ENCODE measurements around the gene PKD2L1.

The PKD2L1 gene

DNA sequence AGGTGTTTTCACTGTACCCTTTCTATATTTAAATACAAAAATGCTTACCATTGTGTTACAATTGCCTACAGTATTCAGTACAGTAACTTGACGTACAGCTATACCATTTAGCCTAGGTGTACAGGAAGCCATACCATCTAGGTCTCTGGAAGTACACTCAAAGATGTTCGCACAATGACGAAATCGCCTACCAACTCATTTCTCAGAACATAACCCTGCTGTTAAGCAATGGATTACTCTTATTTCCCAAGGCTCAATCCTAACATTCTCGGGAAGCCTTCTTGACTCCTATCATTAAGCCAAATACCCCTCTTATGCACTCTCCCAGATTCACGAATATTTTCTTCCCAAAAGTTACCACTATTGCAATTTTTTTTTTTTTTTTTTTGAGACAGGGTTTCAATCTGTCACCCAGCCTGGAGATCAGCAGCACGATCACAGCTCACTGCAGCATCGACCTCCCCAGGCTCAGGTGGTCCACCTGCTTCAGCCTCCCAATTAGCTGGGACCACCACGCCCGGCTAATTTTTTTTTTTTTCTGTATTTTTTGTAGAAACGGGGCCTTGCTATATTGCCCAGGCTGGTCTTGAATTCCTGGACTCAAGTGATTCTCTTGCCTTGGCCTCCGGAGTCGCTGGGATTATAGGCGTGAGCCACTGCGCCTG lies 64.1 kb downstream of the PKD2L1 start:
- TF ChIP-seq, protein P1, sequence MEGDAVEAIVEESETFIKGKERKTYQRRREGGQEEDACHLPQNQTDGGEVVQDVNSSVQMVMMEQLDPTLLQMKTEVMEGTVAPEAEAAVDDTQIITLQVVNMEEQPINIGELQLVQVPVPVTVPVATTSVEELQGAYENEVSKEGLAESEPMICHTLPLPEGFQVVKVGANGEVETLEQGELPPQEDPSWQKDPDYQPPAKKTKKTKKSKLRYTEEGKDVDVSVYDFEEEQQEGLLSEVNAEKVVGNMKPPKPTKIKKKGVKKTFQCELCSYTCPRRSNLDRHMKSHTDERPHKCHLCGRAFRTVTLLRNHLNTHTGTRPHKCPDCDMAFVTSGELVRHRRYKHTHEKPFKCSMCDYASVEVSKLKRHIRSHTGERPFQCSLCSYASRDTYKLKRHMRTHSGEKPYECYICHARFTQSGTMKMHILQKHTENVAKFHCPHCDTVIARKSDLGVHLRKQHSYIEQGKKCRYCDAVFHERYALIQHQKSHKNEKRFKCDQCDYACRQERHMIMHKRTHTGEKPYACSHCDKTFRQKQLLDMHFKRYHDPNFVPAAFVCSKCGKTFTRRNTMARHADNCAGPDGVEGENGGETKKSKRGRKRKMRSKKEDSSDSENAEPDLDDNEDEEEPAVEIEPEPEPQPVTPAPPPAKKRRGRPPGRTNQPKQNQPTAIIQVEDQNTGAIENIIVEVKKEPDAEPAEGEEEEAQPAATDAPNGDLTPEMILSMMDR (IDR thresholded peaks at IDR 0.05) = no peak

DNA sequence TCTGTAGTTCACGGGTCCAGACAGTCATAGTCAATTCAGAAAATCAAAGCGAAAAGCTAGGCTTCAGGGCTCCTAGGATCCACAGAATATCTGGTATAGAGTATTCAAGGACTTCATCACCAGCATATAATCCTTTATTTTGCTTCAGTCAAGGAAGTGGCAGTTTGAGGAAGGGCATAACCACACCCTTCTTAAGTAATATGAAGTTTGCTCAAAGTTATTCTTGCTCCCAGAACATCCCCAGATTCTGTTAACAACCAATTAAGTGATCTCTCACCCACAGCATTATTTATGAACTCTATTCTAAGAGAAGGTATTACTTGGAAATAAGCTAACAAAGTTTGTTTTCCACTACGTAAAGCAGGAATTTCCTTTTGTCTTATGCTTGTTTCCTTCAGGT lies 75.8 kb downstream of the PKD2L1 start:
- TF ChIP-seq, protein P1 (IDR thresholded peaks at IDR 0.05) = no peak

DNA sequence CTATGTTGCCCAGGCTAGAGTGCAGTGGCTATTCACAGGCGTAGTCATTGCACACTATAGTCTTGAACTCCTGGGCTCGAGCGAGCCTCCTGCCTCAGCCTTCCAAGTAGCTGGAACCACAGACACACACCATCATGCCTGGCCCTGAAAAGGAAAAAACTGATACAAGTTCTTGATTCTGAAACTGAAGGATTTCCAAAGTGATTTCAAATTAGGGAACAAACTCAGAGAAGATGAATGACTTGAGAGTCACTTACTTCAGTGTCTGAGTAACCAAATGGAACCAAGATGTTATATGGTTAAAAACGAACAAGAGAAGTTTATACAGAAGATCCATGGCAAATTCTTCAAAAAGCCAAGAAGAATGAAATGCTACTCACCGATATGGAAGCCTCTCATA lies 77.0 kb downstream of the PKD2L1 start:
- TF ChIP-seq, protein P1 (IDR thresholded peaks at IDR 0.05) = no peak

DNA sequence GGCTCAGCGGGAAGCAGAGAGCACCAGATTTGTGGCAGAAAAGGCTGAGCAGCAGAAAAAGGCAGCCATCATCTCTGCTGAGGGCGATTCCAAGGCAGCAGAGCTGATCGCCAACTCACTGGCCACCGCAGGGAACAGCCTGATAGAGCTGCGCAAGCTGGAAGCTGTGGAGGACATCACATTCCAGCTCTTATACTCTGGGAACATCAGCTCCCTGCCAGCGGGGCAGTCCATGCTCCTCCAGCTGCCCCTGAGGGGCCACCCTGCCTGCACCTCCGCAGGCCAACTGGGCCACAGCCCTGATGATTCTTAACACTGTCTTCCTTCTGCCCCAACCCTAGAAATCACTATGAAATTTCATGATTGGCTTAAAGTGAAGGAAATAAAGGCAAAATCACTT lies 81.2 kb downstream of the PKD2L1 start:
- TF ChIP-seq, protein P1 (IDR thresholded peaks at IDR 0.05) = no peak

DNA sequence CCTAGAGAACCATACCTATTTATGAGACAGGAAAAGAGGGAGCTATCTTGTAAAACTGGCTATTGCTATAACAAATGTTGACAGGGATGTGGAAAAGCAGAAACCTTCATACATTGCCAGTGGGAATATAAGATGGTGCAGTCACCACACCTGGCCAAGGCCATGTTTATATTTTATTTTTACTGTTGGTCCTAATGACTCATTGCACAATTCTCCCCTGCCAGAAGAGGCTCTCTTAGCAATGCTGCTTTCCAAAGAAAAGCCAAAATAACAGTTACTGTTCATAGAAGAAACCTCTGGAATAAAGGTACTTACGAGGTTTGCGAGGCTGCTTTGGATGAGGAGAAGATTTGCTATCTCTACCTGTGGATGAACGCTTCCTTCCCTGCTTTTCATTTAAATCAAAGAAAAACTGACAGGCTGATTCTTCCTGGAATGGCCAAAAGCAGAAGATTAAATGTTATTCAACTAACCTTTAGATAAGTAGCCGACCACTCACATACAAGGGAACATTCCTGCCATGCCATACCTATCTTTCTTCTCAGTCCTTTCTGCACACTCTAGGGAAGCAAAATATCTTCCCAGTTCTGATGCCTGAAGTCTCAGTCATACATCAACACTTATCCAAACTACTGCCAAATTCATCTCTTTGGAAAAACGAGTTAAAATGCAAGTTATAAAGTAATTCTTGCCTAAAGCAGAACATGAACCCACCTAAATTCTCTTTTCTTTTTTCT lies 84.4 kb downstream of the PKD2L1 start:
- TF ChIP-seq, protein P1 (IDR thresholded peaks at IDR 0.05) = no peak

DNA sequence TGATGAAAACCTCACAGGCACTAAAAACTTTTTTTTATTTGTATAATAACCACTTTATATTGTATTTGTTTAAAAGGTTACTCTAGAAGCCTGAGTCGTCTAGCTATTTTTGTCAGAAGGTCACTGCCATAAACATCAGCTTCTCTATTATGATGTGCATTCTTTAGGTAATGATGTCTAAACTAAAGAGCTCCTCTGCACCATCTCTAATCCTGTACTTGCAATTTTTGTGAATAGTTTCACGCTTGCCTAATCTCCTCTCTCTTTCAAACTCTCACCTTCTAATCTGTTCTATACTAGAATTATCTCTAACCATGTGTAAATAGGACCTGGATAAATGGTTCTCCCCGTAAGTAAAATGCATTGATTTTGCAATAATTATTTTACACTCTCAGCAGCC lies 90.2 kb downstream of the PKD2L1 start:
- TF ChIP-seq, protein P1 (IDR thresholded peaks at IDR 0.05) = no peak

DNA sequence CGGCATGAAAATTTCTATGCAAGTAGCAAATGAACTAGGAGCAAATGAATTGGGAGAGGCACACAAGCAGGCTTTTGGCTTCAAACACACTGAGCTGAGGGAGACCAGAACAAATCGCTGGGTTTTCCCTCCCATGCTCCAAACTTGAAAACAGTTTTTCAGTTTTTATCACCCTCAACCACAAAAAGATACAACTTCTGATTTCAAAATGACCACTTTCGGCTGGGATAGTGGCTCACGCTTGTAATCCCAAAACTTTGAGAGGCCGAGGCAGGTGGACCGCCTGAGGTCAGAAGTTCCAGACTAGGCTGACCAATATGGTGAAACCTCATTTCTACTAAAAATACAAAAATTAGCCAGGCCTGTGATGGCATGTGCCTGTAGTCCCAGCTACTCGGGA lies 91.6 kb downstream of the PKD2L1 start:
- TF ChIP-seq, protein P1 (IDR thresholded peaks at IDR 0.05) = no peak

Data from LNCAP (cell line).